Thoracic aorta (tissue), 2 donors: ENCODE data around the gene C10orf90. TPM values are rescaled to one million over a fixed set of nuclear protein-coding genes. Genes with fewer than 3 reads are reported as not detected.

Source experiments
- ATAC-seq: fragments of 150-250 bp; one replicate; pipeline ENCODE4 v1.8.0; 2017; ENCODE audit warnings: low read depth; ENCODE audit not compliant: insufficient number of reproducible peaks, low FRiP score
- DNase-seq: peaks from one replicate; pipeline ENCODE4 v3.0.0-alpha.2; 2020; ENCODE audit warnings: low spot score
- H3K27ac ChIP-seq, 2 donors: fragments of 200-600 bp; sonication (generic); 1 replicate in 1 of 2; 2 replicates in 1 of 2; pipeline ENCODE4 v1.5.1; 2016; ENCODE audit warnings: mild to moderate bottlenecking in 2 of 2, moderate library complexity in 2 of 2
- H3K27me3 ChIP-seq: fragments of 200-600 bp; sonication (generic); replicated peaks from 2 replicates; pipeline ENCODE4 v1.6.0; 2016; ENCODE audit warnings: mild to moderate bottlenecking; ENCODE audit not compliant: insufficient read depth
- H3K36me3 ChIP-seq: fragments of 200-600 bp; sonication (generic); one replicate; pipeline ENCODE4 v1.5.1; 2016
- H3K4me1 ChIP-seq, 2 donors: fragments of 200-600 bp; sonication (generic); 1 replicate in 1 of 2; 2 replicates in 1 of 2; pipeline versions ENCODE4 v1.5.1 to v1.6.0; 2016; ENCODE audit warnings: low read depth in 2 of 2, mild to moderate bottlenecking in 1 of 2; ENCODE audit not compliant: control insufficient read depth in 1 of 2
- H3K4me3 ChIP-seq: fragments of 200-600 bp; sonication (generic); 2 replicates; pipeline ENCODE4 v1.5.1; 2016; ENCODE audit warnings: mild to moderate bottlenecking
- H3K9me3 ChIP-seq: fragments of 200-600 bp; sonication (generic); 2 replicates; pipeline ENCODE4 v1.5.1; 2016
- total RNA-seq, 2 donors: library from RNA; depleted of rRNA; stranded (reverse); fragments of >200 nt; gene quantifications; one replicate each; pipeline versions ENCODE4 v1.1.0 to v1.2.3, GENCODE V29; 2016
- TF ChIP-seq, protein P1 (sequence below): fragments of 200-600 bp; sonication (generic); IDR thresholded peaks from one replicate; pipeline ENCODE4 v1.5.1; 2019; ENCODE audit warnings: antibody characterized with exemption

Gene C10orf90
- total RNA-seq, 2 donors from 2014 or later: not detected

DNA sequence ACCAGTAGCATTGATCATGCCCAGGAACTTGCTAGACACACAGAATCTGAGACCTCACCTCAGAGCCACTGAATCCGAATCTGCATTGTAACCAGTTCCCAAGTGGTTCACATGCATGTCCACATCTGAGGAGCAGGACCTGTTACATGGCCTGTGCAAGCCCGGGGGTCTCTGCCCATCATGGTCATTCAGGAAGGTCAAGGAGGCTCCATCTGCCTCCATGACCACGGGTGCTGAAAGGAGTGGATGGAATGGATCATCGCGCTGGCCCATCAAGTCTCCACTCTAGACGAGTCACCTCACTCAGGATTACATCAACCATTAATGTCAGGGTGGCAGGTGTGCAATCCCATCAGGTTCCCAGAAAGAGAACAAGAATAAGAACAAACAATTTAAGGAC lies 196.5 kb downstream of the C10orf90 start:
- no peak overlapping the region for H3K4me3 ChIP-seq

DNA sequence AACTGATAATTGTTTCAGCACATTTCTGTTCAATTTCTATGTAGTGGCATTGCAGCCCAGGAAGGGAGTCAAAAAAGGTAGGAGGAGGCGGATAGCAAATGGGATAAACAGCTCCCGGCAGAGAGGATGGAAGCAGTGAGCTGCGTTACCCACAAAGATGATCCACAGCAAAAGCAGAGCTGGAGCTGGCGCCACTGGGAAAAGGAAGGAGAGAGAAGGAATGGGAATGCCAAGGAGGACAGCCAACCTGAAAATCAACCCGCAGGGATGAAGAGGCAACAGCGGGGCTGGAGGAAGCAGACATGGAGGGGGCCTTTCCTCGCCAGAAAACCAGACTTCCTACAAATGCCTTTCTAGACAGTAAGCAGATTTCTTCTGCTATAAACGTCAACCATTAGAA lies 199.5 kb downstream of the C10orf90 start:
- ATAC-seq (no peak), DNase-seq (no peak)
- Histone ChIP-seq H3K9me3 (no peaks in the 10 kb centered on the region), H3K36me3 (no peaks in the 10 kb centered on the region), H3K4me1 (no peaks in the 10 kb centered on the region), H3K27ac (no peak overlapping the region), H3K4me3 (no peak overlapping the region), H3K27me3 (no peaks in the 10 kb centered on the region)
- TF ChIP-seq, protein P1, sequence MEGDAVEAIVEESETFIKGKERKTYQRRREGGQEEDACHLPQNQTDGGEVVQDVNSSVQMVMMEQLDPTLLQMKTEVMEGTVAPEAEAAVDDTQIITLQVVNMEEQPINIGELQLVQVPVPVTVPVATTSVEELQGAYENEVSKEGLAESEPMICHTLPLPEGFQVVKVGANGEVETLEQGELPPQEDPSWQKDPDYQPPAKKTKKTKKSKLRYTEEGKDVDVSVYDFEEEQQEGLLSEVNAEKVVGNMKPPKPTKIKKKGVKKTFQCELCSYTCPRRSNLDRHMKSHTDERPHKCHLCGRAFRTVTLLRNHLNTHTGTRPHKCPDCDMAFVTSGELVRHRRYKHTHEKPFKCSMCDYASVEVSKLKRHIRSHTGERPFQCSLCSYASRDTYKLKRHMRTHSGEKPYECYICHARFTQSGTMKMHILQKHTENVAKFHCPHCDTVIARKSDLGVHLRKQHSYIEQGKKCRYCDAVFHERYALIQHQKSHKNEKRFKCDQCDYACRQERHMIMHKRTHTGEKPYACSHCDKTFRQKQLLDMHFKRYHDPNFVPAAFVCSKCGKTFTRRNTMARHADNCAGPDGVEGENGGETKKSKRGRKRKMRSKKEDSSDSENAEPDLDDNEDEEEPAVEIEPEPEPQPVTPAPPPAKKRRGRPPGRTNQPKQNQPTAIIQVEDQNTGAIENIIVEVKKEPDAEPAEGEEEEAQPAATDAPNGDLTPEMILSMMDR: no peak

More for the DNA sequence above, 196.5 kb downstream of the C10orf90 start:
- no peak for DNase-seq
- Histone ChIP-seq H3K27ac (no peak overlapping the region), H3K27me3 (no peaks in the 10 kb centered on the region), H3K9me3 (no peaks in the 10 kb centered on the region), H3K36me3 (no peaks in the 10 kb centered on the region), H3K4me1 (no peaks in the 10 kb centered on the region)
- ATAC-seq: no peak
- TF ChIP-seq, protein P1: no peak

DNA sequence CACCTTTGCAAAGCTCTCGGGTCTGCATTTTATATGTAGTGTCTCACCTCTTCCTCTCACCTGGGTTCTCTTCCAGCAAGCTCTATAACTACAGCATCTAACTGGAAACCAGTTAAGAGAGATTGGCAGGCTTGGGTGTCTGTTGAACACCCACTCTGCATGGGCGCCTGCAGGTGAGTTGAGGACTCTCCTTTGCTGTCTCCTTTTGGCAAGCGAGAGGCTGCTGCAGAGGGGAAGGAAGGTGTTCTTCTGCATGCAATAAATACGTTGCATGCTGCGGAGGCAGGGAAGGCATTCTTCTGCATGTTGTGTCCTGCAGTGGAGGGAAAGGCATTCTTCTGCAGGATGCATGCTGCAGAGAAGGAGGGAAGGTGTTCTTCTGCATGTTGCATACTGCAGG lies 200.8 kb downstream of the C10orf90 start:
- TF ChIP-seq, protein P1: no peak

DNA sequence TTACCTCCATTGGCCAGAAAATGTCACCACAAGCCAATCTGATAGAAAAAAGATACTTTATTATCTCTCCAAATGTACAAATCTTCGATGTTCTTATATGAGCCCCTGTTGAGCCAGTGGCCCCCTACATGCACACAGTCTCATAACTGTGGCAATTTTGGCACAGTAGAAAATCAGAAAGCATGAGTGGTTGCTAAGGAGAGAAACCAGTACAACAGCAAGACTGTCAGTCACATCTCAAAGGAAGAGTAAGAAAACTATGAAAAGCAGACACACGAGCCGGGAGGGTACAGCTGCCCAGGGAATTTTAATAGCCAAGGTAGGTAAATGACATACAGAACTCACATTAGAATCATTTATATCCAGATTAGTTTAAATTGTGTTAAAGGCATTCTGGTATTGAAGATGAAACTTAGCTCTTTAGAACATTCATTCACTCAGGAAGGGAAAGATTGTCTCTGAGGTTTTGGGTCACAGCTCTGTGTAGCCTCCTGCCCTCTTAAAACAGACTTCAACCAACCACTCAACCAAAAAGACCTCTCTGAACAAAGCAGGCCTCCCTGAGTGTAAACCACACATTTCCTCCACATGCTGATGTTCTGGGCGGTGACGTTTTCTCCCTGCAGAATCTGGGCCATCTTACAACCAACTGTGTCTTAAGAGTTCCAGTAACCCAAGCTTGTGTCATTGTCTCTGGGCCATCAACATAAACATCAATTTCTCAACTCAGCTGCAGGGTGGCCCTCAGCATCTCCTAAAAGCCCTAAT lies 201.4 kb downstream of the C10orf90 start:
- no peaks in the 10 kb centered on the region for H3K4me1 ChIP-seq
- TF ChIP-seq, protein P1: no peak
- no peak overlapping the region for H3K4me3 ChIP-seq
- DNase-seq: no peak
- H3K9me3 ChIP-seq: no peaks in the 10 kb centered on the region
- no peaks in the 10 kb centered on the region for H3K27me3 ChIP-seq
- no peak overlapping the region for H3K27ac ChIP-seq
- no peak for ATAC-seq
- H3K36me3 ChIP-seq: no peaks in the 10 kb centered on the region

More for the DNA sequence above, 200.8 kb downstream of the C10orf90 start:
- Histone ChIP-seq H3K9me3 (no peaks in the 10 kb centered on the region), H3K4me3 (no peak overlapping the region), H3K36me3 (no peaks in the 10 kb centered on the region), H3K27me3 (no peaks in the 10 kb centered on the region), H3K27ac (no peak overlapping the region), H3K4me1 (no peaks in the 10 kb centered on the region)
- DNase-seq (no peak), ATAC-seq (no peak)

DNA sequence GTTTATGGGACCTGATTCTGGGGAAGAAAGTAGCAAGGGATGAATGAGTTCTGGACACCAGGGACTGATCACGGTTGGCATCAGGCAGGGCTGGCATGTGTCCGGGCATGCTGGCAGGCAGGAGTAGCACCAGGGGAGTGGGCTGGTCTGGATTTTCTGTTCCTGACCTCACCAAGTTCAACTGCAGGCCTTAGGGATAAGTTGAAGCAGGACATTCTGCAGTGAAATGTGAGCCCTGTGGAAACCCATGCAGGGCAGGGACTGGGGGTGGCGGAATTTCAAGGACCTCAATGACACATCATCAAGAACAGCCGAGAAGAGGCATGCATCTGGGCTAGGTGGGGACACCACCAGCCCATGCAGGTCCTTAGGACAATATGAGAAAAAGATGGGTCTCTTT lies 202.0 kb downstream of the C10orf90 start:
- ATAC-seq (no peak), DNase-seq (no peak)
- H3K4me3 ChIP-seq: no peak overlapping the region
- TF ChIP-seq, protein P1: no peak
- H3K36me3 ChIP-seq: no peaks in the 10 kb centered on the region
- H3K27me3 ChIP-seq: no peaks in the 10 kb centered on the region
- H3K4me1 ChIP-seq: no peaks in the 10 kb centered on the region
- H3K27ac ChIP-seq: no peak overlapping the region
- H3K9me3 ChIP-seq: no peaks in the 10 kb centered on the region
